DOHH2 (cell line): ENCODE data around the gene ZBTB16.

Experiments used
- H3F3A ChIP-seq: fragments of 200-600 bp; sonication (generic), shearing (Covaris generic); 2 replicates; pipeline ENCODE4 v1.6.0; 2016; ENCODE audit warnings: antibody characterized with exemption, mild to moderate bottlenecking; ENCODE audit not compliant: control insufficient read depth, insufficient read depth
- H3K27ac ChIP-seq: fragments of 200-600 bp; sonication (generic); 2 replicates; pipeline ENCODE4 v1.5.1; 2014; ENCODE audit warnings: low read depth, mild to moderate bottlenecking, low read length, moderate library complexity
- H3K27me3 ChIP-seq: fragments of 200-600 bp; sonication (generic); 2 replicates; pipeline ENCODE4 v1.6.1; 2014; ENCODE audit warnings: mild to moderate bottlenecking, low read length, mixed read lengths; ENCODE audit not compliant: control insufficient read depth
- H3K36me3 ChIP-seq: fragments of 200-600 bp; sonication (generic); 2 replicates; pipeline ENCODE4 v1.6.1; 2014; ENCODE audit warnings: mild to moderate bottlenecking, low read length, moderate library complexity, mixed read lengths; ENCODE audit not compliant: control insufficient read depth
- H3K4me1 ChIP-seq: fragments of 200-600 bp; sonication (generic); 2 replicates; pipeline ENCODE4 v1.6.1; 2014; ENCODE audit warnings: mild to moderate bottlenecking, low read length, mixed read lengths; ENCODE audit not compliant: control insufficient read depth
- H3K4me2 ChIP-seq: fragments of 200-600 bp; sonication (generic); 2 replicates; pipeline ENCODE4 v1.6.0; 2014; ENCODE audit warnings: mild to moderate bottlenecking, low read length, moderate library complexity
- H3K4me3 ChIP-seq: fragments of 200-600 bp; sonication (generic); 2 replicates; pipeline ENCODE4 v1.5.1; 2014; ENCODE audit warnings: mild to moderate bottlenecking, low read length, mixed read lengths
- H3K79me2 ChIP-seq: fragments of 200-600 bp; sonication (generic); 2 replicates; pipeline ENCODE4 v1.6.1; 2014; ENCODE audit warnings: mild to moderate bottlenecking, low read length, mixed read lengths; ENCODE audit not compliant: control insufficient read depth
- H3K9me2 ChIP-seq: fragments of 200-600 bp; sonication (generic); replicated peaks from 2 replicates; pipeline ENCODE4 v1.6.1; 2014; ENCODE audit warnings: mild to moderate bottlenecking, low read length, mixed read lengths; ENCODE audit not compliant: control insufficient read depth
- H3K9me3 ChIP-seq: fragments of 200-600 bp; sonication (generic); 2 replicates; pipeline ENCODE4 v1.6.1; 2014; ENCODE audit warnings: antibody characterized with exemption, low read length, mixed read lengths; ENCODE audit not compliant: control insufficient read depth, insufficient read depth
- H4K20me1 ChIP-seq: fragments of 200-600 bp; sonication (generic); 2 replicates; pipeline ENCODE4 v1.6.0; 2014; ENCODE audit warnings: low read depth, mild to moderate bottlenecking, antibody characterized with exemption, low read length, moderate library complexity; ENCODE audit not compliant: control insufficient read depth, insufficient read depth
- CTCF ChIP-seq: fragments of 200-600 bp; sonication (generic); IDR thresholded peaks from one replicate; pipeline ENCODE4 v1.5.1; 2014; ENCODE audit warnings: antibody characterized with exemption, mild to moderate bottlenecking, low read depth, low read length; ENCODE audit not compliant: poor library complexity, severe bottlenecking
- EZH2phosphoT487 ChIP-seq: fragments of 200-600 bp; sonication (generic); IDR thresholded peaks from 2 replicates; pipeline ENCODE4 v1.6.1; 2017; ENCODE audit warnings: borderline replicate concordance, mild to moderate bottlenecking, antibody characterized with exemption, low read length, moderate library complexity, mixed read lengths

Gene ZBTB16

GRCh38 chr11:114059278-114059983 lies at the start of gene ZBTB16:
TSS of gene ZBTB16 (plus strand) at chr11:114059711. CDS start at chr11:114063301, 3,590 bp downstream.
- no peak for TF ChIP-seq CTCF
- TF ChIP-seq EZH2phosphoT487: no peak
- Histone ChIP-seq H3K79me2 (no peaks in the 10 kb centered on the region), H3K4me3 (no peak within 1 kb of the TSS), H3F3A (no peaks in the 10 kb centered on the region), H4K20me1 (no peaks in the 10 kb centered on the region), H3K4me2 (no peak within 1 kb of the TSS), H3K27ac (no peak within 1 kb of the TSS), H3K27me3 (peaks cover 54% of the 10 kb centered on the region), H3K9me2 (no peaks in the 10 kb centered on the region), H3K36me3 (no peaks in the 10 kb centered on the region), H3K9me3 (no peaks in the 10 kb centered on the region), H3K4me1 (no peaks in the 10 kb centered on the region)

DNA sequence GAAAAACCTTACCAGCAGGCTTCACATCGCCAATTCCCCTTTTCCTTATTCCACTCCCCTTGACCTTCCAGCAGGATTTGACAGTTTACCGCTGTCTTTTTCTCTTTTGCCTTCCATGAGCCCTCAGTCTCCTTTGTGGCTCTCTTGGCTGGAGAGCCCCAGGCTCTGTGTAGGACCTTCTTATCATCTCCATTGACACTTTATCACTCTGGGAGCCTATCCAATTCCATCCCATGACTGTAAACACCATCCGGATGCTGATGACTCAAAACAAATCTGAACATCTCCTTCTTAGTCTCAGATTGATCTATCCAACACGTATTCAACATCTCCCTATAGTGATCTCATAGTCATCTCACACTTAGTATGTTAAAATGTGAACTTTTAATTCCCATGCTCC lies 48.6 kb upstream of the ZBTB16 start:
- Histone ChIP-seq H3K36me3 (no peaks in the 10 kb centered on the region), H3K9me2 (no peaks in the 10 kb centered on the region), H4K20me1 (no peaks in the 10 kb centered on the region), H3F3A (no peaks in the 10 kb centered on the region), H3K79me2 (no peaks in the 10 kb centered on the region), H3K4me1 (peaks cover 4% of the 10 kb centered on the region; the same call in 1 of the 2 replicates), H3K9me3 (no peaks in the 10 kb centered on the region), H3K27me3 (no peaks in the 10 kb centered on the region; the same call in 1 of the 2 replicates), H3K27ac (no peak overlapping the region), H3K4me2 (no peak overlapping the region), H3K4me3 (no peak overlapping the region)
- no peak for TF ChIP-seq EZH2phosphoT487

GRCh38 chr11:114011443-114011842 lies 48.1 kb upstream of the ZBTB16 start:
- TF ChIP-seq CTCF: no peak
- TF ChIP-seq EZH2phosphoT487: no peak
- Histone ChIP-seq H3K9me3 (no peaks in the 10 kb centered on the region), H3K4me2 (no peak overlapping the region), H3K27ac (no peak overlapping the region), H3K79me2 (no peaks in the 10 kb centered on the region), H4K20me1 (no peaks in the 10 kb centered on the region), H3K27me3 (no peaks in the 10 kb centered on the region; the same call in 1 of the 2 replicates), H3K4me1 (peaks cover 4% of the 10 kb centered on the region; the same call in 1 of the 2 replicates), H3K36me3 (no peaks in the 10 kb centered on the region), H3K4me3 (no peak overlapping the region), H3F3A (no peaks in the 10 kb centered on the region), H3K9me2 (no peaks in the 10 kb centered on the region)

DNA sequence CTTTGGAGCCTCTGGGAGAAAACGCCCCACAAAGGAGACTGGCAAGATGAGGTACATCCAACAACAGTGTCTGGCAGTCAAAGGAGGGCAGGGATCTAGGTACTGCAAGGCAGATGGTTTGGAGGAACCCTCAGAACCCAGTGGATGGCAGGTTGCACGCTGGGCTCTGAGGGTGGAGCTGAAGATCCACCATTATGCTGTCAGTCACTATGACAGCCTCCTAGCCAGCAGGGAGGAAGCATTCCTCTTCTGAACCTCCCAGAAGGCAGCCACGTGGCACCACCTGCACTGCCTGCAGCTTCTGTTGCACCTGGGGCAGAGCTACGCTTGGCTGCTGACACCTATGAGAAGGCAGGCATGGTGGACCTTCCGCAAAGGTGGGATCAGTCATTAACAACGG lies 44.4 kb upstream of the ZBTB16 start:
- Histone ChIP-seq H3K27me3 (no peaks in the 10 kb centered on the region), H3K4me2 (no peak overlapping the region), H3F3A (no peaks in the 10 kb centered on the region), H3K79me2 (no peaks in the 10 kb centered on the region), H4K20me1 (no peaks in the 10 kb centered on the region), H3K27ac (no peak overlapping the region), H3K36me3 (no peaks in the 10 kb centered on the region), H3K4me3 (no peak overlapping the region), H3K9me3 (no peaks in the 10 kb centered on the region), H3K4me1 (peaks cover 4% of the 10 kb centered on the region; the same call in 1 of the 2 replicates), H3K9me2 (no peaks in the 10 kb centered on the region)
- TF ChIP-seq EZH2phosphoT487: no peak
- no peak for TF ChIP-seq CTCF
